COLO668 (cell line): ENCODE data around the gene INO80C.

Experiments
- DNase-seq: peaks from one replicate; lab custom pipeline; 2025; ENCODE audit not compliant: unreplicated experiment; lab: John Stamatoyannopoulos, UW

INO80C gene

DNA sequence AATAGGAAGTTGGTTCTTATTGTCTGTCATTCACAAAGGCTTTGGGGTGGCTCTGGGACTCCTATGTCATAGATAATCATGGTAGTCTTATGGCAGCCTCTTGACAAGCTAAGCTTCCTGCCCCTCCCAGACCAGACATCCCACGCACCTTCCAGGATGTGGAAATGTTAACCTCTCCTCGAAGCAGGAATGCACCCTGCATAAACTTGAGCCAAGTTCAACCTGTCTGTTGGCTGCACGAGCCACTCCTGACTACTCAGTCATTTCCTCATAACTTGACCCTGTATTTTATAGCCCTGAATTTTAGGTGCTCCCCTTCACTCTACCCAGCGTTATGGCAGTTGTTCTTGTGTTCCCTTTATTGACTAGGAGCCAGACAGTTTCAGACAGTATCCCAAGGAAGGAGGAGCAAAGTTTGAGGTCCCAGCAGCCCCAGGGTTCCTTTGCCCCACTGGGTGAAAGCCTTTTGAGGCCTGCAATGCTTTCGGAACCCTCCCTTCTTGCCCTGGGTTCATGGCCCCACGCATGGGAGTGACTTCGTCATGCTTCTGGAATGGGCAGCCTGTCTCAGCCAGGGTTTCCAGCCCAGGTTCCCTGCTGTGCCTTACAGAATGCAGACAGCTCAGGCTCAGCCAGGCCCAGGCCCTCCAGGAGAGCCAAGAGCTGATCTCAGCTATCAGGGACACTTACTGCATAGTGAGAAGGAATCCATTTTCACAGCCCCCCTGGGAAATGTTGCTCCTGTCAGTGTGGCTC lies 15.6 kb upstream of the INO80C start:
- DNase-seq = no peak

DNA sequence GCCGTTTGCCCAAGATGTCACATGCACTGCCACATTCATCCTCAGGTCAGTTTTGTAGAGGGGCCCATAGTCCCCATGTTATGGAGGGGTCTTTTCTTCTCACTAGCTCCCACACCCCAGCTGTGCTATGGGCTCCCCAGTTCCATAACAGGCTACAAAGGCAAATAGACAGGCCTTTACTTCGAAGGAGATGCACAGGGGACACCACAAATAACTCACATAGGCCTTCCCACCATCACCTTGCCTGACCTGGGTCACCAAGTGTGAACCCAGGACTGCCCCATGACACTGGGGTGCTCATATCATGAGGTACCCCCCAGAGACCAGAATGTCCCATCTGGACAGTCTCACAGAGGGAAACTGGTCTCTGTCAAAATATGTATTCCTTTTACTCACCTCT lies 15.0 kb upstream of the INO80C start:
- DNase-seq = no peak

DNA sequence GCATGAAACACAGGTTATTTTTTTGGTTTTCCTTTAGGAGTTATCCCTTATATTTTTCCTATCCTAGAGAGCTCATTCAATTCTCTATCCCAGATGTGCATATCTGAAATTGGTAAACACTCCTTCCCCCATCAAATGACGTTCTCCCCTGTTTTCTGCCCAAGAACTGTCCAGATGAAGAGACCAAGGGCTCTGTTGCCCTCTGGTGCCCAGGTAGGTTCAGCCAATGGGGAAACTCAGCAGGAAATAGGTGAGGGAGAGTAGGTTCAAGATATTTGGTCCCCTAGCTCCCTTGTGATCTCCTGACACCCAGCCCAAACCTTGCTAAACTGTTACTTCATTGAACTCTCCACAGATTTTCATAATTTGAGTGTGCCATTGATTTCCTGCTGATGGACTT lies 14.1 kb upstream of the INO80C start:
- no peak for DNase-seq

DNA sequence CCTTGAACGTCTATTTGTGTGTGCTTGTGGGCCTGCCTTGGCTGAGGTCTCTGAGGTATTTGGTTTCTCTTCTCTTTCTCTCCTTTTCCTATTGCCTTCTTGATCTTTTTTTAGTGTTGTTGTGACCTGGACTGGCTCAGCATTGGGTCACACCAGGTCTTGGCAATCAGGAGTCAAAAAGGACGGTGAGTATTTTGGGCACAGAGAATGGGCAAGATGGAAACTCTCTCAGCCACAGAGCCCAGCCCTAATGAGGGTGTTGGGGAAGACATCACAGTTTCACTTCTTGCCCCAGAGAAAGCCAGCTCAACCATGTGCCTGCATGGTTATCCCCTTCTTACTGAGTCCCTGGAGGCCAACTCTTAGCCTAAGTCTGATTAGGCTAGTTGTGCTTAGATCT lies 13.7 kb upstream of the INO80C start:
- DNase-seq = no peak

DNA sequence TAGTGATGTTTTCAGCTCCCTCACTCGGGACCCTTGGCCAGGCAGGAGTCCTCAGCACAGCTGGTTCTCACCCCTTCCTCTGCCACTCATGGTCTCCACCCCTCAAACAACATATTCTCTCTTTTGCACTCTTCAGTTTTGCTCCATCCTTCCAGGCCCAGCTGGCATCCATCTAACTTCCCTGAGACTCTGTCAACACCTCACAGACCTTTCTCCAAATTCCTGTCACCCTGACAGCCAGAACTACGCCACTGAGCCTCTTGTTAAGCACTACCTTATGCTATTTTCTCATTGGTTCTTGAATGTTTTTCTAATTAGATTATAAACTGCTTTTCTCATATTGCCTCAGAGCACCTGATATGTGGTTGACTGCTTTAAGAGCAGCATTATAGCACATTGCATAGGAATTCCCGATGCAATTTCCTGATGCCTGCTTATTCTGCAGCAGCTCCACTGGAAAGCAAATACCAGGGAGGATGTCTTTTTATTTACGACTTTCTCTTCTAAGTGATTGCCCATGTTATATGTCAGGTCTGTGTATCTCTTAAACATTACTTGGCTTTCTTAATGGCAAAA lies 12.4 kb upstream of the INO80C start:
- no peak for DNase-seq

DNA sequence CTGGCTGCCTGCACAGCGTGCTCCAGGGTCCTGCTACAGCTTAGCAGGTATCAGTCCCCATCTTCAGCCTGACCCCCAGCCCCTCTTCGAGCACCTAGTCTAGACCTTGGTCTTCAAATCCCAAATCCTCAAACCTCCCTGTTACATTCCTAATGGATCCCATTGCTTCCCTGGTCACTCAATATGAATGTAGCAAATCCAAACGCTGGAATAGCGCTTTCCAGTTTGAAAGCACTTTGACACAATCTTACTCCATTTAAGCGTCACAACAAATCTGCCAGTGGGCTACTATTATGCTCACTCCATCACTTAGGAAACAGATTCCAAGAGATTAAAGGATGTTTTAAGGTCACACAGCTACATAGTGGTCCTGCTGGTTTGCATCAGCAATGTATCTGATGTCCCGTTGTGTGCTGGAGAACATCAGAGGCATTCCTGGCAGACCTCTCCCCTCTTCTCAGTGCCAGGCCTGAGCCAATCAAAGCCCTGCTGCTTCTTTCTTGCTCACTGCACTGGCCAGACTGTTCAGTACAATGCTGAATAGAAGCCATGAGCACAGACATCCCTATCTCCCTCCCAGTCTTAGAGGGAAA lies 11.1 kb upstream of the INO80C start:
- no peak for DNase-seq

DNA sequence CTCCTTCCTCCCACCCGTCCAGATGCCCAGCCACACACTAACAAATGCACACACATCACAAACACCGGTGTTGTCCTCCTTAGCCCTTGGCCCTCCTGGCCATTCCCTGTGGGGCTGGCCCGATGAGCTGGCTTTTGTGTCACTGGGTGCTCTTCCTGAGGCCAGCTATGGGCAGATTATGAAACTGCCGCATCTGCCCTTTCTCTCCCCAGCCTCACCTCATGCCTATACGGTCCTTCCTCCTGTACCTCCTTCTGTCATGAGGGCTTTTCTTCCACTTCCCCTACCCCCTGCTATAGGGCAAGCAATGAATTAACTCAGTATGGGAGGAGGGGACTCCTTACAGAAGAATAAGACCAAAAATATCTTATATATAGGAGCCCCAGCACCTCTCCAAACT lies 10.3 kb upstream of the INO80C start:
- DNase-seq = no peak

DNA sequence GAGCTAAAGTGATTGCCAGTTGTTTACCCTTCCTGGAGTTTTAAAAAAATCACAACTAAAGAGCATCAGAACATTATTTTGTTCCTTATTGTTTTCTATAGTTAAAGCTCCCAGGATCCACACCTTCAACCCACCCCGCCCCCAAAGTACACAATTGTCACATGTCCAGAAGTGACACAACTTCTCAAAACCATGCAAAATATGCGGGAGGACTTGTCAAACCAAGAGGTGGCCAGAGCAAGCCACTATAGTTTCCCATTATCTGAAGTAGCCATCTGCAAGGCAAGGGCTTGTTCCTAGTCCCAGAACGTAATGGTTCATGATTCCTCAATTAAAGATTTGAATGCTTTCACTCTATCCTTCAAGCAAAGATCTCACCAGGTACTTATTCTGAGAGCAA lies 9.9 kb upstream of the INO80C start:
- DNase-seq = no peak

DNA sequence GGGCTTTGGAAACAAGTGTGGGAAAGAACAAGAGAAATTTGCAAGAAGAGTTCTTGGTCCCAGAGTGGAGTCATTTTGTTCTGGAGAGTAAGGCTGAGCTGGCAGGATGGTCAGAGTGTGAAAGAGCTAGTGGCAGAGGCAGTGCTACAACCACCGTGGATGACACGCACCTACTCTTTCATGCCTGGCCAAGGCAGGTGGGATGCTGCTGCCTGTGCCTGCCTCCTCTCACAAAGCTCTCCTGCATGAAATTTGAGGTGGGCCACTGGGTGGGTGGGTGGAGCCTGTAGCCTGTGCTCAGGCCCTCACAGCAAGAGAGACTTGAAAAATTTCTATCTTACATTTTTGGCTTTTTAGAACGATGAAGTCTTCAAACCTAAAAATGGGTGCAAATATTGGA lies 9.4 kb upstream of the INO80C start:
- no peak for DNase-seq

DNA sequence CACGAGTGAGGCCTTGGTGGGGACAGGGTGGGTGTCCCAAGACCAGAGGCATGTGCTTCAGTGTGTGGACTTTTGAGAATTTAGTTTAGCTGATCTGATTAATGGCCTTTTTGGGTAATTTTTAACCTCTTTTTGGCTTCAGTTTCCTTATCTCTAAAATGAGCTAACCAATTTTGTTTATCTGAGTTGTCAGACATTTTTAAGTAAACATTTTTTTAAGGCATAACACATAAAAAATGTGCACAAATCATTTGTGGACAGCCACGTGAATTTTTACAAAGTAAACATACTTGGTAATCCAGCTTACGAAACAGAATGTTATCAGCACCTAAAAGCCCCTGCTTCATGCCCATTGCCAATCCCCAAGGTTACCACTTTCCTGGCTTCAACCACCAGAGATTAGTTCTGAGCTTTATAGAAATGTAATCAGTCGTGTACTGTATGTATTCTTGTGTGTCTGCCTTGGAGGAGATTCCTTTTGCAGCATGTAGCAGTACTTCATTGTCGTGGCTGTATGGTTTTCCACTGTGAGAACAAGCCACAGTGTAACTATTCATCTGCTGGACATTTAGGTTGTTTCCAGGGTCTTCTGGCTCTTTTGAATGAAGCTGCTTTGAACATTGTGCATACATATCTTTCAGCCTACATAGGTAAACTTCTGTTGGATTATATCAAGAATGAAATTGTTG lies 8.4 kb upstream of the INO80C start:
- no peak for DNase-seq

DNA sequence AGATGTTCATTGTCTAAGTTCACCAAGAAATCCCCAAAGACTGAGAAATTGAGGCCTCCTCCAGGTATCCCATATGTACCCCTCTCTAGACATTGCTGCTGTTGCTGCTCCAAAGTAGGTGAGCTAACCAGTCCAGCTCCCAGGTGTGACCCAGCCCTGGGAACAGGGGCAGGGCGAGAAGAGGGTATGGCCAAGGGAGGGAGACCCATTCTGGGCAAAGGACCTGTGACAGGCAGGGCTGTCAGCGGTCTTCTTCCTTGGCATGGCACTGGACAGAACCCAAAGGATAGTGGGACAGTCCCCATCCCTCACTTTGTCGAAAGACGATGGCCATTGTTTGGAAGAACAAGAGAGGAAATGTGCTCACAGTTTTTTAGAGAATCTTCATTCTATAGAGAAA lies 7.2 kb upstream of the INO80C start:
- DNase-seq = no peak

DNA sequence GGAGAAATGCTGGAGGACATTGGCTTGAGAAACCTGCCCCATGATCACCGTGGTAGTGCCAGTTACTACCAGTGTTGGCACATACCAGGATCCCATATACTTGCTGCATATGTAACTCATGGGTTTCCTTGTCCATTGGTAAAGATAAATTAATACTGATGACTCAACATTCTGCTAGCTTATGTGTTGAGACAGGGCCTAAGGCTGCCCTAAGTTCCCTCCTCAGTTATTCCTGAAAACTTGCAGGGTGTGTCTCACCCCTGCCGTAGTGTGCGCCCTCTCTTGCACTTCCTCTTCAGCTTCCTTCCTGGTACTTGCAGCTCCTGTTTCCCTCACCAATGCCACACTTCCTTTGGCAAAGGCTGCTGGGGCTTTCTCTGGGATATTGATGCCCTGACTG lies 4.3 kb upstream of the INO80C start:
- no peak for DNase-seq

DNA sequence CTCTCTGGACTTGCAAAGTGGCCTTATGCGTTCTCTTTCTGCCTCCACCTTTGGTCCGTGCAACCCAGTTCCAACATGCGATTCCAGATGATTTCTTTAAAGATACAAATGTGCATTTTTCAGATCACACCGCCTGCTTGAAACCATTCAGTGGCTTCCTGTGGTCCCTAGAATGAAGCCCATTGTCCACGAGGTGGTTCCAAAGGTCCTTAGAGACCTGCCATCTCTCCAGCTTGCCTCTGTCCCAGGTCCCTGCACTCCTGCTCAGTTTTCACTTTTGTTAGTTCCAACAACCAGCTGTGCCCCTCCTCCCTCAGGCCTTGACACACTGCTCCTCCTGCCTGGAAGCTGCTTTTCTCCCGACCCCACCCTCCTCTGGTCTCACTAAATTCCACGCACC lies 3.6 kb upstream of the INO80C start:
- no peak for DNase-seq

DNA sequence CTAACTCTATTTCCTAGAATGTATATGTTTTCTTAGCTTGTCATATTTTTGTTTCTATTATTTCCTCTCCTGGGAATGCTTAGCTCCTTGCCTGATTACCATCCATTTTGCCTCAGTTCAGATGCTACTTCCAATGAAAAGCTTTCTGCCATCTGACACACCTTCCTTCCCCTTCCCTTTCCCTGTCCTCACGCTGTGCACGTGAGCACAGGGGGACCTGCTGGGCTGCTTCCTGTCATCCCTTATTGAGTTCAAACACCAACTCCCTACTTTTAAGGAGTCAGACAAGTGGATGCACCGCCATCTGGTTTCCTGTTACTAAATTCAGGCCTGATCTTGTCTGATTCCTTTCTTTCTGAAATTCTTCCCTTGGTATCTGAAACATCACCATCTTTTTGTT lies 2.4 kb upstream of the INO80C start:
- no peak for DNase-seq

DNA sequence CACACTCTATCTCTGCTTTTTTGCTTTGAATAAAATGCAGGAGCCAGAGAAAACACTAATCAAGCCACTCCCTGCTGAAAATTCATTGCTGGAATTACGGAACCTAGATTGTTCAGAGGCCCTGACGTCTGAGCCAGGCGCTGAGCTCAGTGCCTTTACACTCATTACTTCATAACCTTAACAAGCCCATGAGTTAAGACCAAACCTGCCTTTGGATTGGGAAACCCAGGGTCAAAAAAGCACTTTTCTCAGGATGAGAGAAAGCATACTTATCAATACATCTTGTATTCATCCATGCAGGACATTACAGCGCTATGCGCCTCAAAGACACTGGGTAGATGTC lies 762 bp downstream of the INO80C start:
- peak; percentile 57 for DNase-seq

DNA sequence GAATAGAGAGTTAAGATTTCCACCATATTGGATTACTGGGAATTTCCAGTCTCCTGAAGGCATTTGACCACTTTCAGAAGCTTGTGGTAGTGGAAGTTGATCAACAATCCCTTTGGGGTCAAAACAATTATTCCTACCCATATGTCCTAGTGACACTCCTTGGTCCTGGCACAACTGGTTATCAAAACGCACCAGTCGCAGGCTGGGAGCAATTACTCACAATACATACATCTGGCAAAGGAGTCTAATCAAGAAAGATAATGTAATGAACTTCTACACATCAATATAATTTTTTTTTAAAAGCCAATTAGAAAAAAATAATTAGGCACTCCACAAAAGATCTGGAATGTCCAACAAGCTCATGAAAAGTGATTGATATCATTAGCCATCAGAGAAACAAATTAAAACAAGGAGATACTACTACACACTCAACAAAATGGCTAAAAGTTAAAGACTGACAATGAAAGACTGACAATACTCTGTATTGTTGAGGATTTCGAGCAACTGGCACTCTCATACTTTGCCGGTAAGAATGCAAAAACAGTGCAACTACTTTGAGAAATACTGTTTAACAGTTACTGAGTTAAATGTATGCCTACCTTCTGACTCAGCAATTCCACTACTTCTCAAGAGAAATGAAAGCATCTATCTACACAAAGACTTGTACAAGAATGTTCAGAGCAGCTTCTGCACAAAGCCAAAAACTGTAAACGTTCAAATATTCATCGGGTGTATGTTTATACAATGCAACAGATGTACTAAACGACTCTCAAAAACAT lies 2.0 kb downstream of the INO80C start:
- DNase-seq = no peak

DNA sequence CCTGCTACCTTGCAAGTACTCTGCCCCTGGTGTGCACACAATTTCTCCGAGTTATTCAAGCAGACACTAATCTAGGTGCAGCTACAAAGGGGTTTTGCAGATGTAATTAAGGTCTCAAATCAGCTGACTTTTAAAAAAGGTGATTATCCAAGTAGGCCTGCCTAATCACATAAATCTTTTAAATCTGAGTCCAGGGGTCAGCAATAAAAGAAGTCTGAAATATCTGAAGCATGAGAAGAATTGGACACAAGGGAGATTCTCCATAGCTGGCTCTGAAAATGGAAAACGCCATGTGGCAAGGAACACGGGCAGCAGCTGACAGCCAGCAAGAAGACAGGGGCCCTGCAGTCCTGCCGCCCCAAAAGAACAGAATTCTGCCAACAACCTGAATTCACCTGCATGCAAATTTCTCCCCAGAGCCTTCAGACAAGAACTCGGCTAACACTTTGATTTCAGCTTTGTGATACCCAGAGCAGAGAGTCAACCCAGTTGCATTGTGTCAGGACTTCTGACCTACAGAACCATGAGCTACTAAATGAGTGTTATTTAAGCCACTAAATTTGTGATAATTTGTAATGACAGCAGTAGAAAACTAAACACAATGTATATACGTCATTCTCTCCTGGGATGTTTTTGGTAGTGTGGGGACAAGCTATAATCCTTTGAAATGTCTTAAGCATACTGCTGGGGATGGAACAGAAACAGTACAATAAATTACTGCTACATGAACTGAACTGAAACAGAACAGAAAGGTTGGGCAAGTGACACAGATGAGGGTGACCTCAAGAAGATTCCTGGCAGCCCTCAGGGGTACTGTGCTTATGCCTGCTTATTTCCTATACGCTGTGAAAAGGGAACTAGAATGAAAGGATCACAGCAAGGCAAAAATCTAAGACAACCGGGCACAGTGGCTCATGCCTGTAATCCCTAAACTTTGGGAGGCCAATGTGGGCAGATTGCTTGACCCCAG lies 3.2 kb downstream of the INO80C start:
- DNase-seq = peak; percentile 21

DNA sequence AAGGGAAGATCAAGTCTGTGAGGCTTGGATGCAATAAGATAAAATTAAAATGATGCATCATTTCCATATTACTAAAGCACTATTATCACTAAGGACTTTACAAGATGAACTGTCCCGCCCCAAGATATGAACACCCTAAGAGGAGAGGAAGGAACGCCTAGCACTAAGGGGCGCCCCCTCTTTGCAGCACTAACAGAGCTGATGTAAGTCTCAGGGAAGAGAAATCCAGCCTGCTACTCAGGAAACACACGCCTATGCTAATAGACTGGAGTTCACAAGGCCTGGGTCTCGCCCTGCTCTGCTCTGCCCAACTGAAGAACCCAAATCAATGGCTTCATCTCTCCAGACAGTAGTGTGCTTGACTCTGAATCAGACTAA lies 6.1 kb downstream of the INO80C start:
- no peak for DNase-seq

DNA sequence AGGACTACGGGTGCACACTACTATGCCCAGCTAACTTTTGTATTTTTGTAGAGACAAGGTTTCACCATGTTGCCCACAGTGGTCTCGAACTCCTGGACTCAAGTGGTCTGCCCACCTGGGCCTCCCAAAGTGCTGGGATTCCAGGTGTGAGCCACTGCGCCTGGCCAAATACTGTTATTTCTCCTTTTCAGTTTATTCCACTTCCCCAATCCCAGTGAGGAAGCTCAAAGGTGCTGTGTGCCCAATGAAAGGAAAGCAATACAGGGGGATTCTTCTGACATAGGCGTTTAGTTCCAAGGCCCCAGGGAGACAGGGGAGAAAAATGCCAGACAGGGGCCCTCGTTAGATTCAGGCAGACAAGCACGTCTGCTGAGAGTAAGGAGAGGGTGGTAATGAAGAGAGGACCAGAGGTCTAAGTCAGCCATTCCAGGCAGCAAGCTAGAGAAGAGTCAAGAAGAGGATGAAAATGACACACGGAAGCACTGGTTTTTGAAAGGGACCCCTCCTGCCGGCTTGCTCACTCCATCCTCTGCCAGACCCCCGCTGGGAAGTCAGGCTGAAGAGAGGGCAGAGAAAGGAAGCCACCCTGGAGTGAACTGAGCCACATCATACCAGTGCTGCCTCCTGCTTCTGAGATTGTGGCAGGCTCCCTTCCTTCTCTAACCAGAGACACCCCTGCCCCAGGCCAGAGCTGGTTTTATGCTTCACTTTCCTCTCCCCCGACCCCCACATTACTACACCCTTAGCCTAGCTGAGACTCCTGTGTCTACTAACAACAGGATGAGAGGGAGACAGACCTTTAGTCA lies 6.7 kb downstream of the INO80C start:
- no peak for DNase-seq
